Measurements from ENCODE around the gene SPNS1.

SPNS1 gene

GRCh38 chr16:29023279-29024277, 49.0 kb downstream of the SPNS1 start:
- Histone ChIP-seq H2AK5ac (ENCODE audit: low read depth, low read length) (no peak overlapping the region), H2BK12ac (ENCODE audit: low read length) (no peak overlapping the region), H3K9me3 (replicated peaks in 1 of 2; ENCODE audit: control insufficient read depth in 2 of 2, insufficient read depth in 1 of 2, low read depth in 1 of 2, low read length in 2 of 2) (no peaks in the 10 kb centered on the region), H3K4me2 (ENCODE audit: insufficient read depth, low read length, poor library complexity, severe bottlenecking) (no peak overlapping the region), H2BK15ac (ENCODE audit: low read length) (no peak overlapping the region), H2AFZ (ENCODE audit: low read length) (peak overlapping the region; percentile 48), H3K27me3 (ENCODE audit: control insufficient read depth in 3 of 3, insufficient read depth in 3 of 3, low read depth in 1 of 3, low read length in 3 of 3) (peaks cover 0 to 12% (median 0%) of the 10 kb centered on the region in 3 experiments), H2BK120ac (ENCODE audit: low read depth, low read length) (no peak overlapping the region), H3K14ac (ENCODE audit: low read length) (no peak overlapping the region), H3K36me3 (replicated peaks in 1 of 2; ENCODE audit: control insufficient read depth in 2 of 2, insufficient read depth in 2 of 2, low read length in 2 of 2) (no peaks in the 10 kb centered on the region), H4K8ac (ENCODE audit: low read depth, low read length) (no peak overlapping the region), H4K91ac (ENCODE audit: low read depth, low read length, poor library complexity) (no peak overlapping the region), H3K4me3 (ENCODE audit: low read length in 2 of 2) (no peak overlapping the region), H3K9ac (ENCODE audit: low read depth, low read length, poor library complexity) (no peak overlapping the region), H2BK5ac (ENCODE audit: low read length) (no peak overlapping the region), H3K27ac (replicated peaks; ENCODE audit: low read length) (no peak overlapping the region), H3K18ac (ENCODE audit: low read length) (no peak overlapping the region), H3K4me1 (ENCODE audit: control insufficient read depth in 2 of 2, insufficient read depth in 1 of 2, low read depth in 1 of 2, low read length in 2 of 2) (peaks cover 0 to 3% of the 10 kb centered on the region in 2 donors), H3K4ac (ENCODE audit: low read length) (no peak overlapping the region), H3K23ac (ENCODE audit: low read depth, low read length, poor library complexity) (no peak overlapping the region), H3K79me1 (ENCODE audit: low read depth, low read length) (no peaks in the 10 kb centered on the region)
- no peak for DNase-seq (ENCODE audit: low spot score)
- WGBS, 2 donors (ENCODE audit: extremely low coverage in 2 of 2, insufficient read length in 2 of 2, insufficient replicate concordance in 1 of 2), result no CpG with 5 or more reads among the region's 15 CpGs

- no peak overlapping the region for H3K27ac ChIP-seq (replicated peaks; ENCODE audit: low read length)
- H2BK120ac ChIP-seq (ENCODE audit: low read depth, low read length), result no peak overlapping the region
- H3K18ac ChIP-seq (ENCODE audit: low read length), result no peak overlapping the region
- H3K14ac ChIP-seq (ENCODE audit: low read length), result no peak overlapping the region
- no CpG with 5 or more reads among the region's 5 CpGs for WGBS, 2 donors (ENCODE audit: extremely low coverage in 2 of 2, insufficient read length in 2 of 2, insufficient replicate concordance in 1 of 2)
- H3K9me3 ChIP-seq (replicated peaks in 1 of 2; ENCODE audit: control insufficient read depth in 2 of 2, insufficient read depth in 1 of 2, low read depth in 1 of 2, low read length in 2 of 2), result no peaks in the 10 kb centered on the region
- H3K23ac ChIP-seq (ENCODE audit: low read depth, low read length, poor library complexity), result no peak overlapping the region
- H2BK5ac ChIP-seq (ENCODE audit: low read length), result no peak overlapping the region
- DNase-seq (ENCODE audit: low spot score), result no peak
- H4K91ac ChIP-seq (ENCODE audit: low read depth, low read length, poor library complexity), result no peak overlapping the region
- H3K4me3 ChIP-seq (ENCODE audit: low read length in 2 of 2), result no peak overlapping the region
- no peak overlapping the region for H4K8ac ChIP-seq (ENCODE audit: low read depth, low read length)
- H3K4me2 ChIP-seq (ENCODE audit: insufficient read depth, low read length, poor library complexity, severe bottlenecking), result no peak overlapping the region
- no peaks in the 10 kb centered on the region for H3K36me3 ChIP-seq (replicated peaks in 1 of 2; ENCODE audit: control insufficient read depth in 2 of 2, insufficient read depth in 2 of 2, low read length in 2 of 2)
- peaks cover 0 to 12% (median 0%) of the 10 kb centered on the region in 3 experiments for H3K27me3 ChIP-seq (ENCODE audit: control insufficient read depth in 3 of 3, insufficient read depth in 3 of 3, low read depth in 1 of 3, low read length in 3 of 3)
- H2BK12ac ChIP-seq (ENCODE audit: low read length), result no peak overlapping the region
- H3K4me1 ChIP-seq (ENCODE audit: control insufficient read depth in 2 of 2, insufficient read depth in 1 of 2, low read depth in 1 of 2, low read length in 2 of 2), result peaks cover 0 to 8% of the 10 kb centered on the region in 2 donors
- H3K79me1 ChIP-seq (ENCODE audit: low read depth, low read length), result no peaks in the 10 kb centered on the region
- no peak overlapping the region for H3K9ac ChIP-seq (ENCODE audit: low read depth, low read length, poor library complexity)
- H2AFZ ChIP-seq (ENCODE audit: low read length), result no peak overlapping the region
- H3K4ac ChIP-seq (ENCODE audit: low read length), result no peak overlapping the region
- peak overlapping the region; percentile 8 for H2AK5ac ChIP-seq (ENCODE audit: low read depth, low read length)
- H2BK15ac ChIP-seq (ENCODE audit: low read length), result no peak overlapping the region
Measured at GRCh38 chr16:29024278-29024677, 49.7 kb downstream of the SPNS1 start.

DNA sequence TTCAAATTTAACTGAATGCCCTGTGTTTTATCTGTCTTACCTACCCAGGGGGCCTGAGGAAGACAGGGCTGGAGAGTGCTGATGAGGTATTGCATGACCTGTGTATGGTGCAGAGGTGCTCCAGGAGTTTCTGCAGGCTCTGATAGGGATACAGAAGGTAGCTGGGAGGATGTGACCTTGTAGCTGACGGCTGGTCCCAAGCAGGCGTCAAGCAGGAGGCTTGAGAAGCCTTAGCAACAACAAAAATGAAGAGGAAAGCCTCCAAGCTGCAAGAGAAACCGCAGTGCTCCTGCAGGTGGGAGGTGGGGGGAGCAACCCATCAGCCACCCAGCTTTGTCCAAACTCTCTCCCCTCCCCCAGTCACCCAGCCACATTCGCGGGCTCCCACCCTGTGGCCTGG, 50.6 kb downstream of the SPNS1 start:
- Histone ChIP-seq H3K36me3 (replicated peaks in 1 of 2; ENCODE audit: control insufficient read depth in 2 of 2, insufficient read depth in 2 of 2, low read length in 2 of 2) (no peaks in the 10 kb centered on the region), H3K4me1 (ENCODE audit: control insufficient read depth in 2 of 2, insufficient read depth in 1 of 2, low read depth in 1 of 2, low read length in 2 of 2) (peaks cover 0 to 12% of the 10 kb centered on the region in 2 donors), H3K27me3 (ENCODE audit: control insufficient read depth in 3 of 3, insufficient read depth in 3 of 3, low read depth in 1 of 3, low read length in 3 of 3) (peaks cover 0 to 12% (median 0%) of the 10 kb centered on the region in 3 experiments), H2AK5ac (ENCODE audit: low read depth, low read length) (no peak overlapping the region), H2BK12ac (ENCODE audit: low read length) (no peak overlapping the region), H3K23ac (ENCODE audit: low read depth, low read length, poor library complexity) (no peak overlapping the region), H3K4me2 (ENCODE audit: insufficient read depth, low read length, poor library complexity, severe bottlenecking) (no peak overlapping the region), H4K91ac (ENCODE audit: low read depth, low read length, poor library complexity) (no peak overlapping the region), H2AFZ (ENCODE audit: low read length) (peak overlapping the region; percentile 19), H3K18ac (ENCODE audit: low read length) (no peak overlapping the region), H2BK15ac (ENCODE audit: low read length) (no peak overlapping the region), H2BK5ac (ENCODE audit: low read length) (no peak overlapping the region), H2BK120ac (ENCODE audit: low read depth, low read length) (no peak overlapping the region), H3K9ac (ENCODE audit: low read depth, low read length, poor library complexity) (no peak overlapping the region), H3K4ac (ENCODE audit: low read length) (no peak overlapping the region), H4K8ac (ENCODE audit: low read depth, low read length) (no peak overlapping the region), H3K14ac (ENCODE audit: low read length) (no peak overlapping the region), H3K79me1 (ENCODE audit: low read depth, low read length) (no peaks in the 10 kb centered on the region), H3K27ac (replicated peaks; ENCODE audit: low read length) (no peak overlapping the region), H3K4me3 (ENCODE audit: low read length in 2 of 2) (no peak overlapping the region), H3K9me3 (replicated peaks in 1 of 2; ENCODE audit: control insufficient read depth in 2 of 2, insufficient read depth in 1 of 2, low read depth in 1 of 2, low read length in 2 of 2) (no peaks in the 10 kb centered on the region)
- no peak for DNase-seq (ENCODE audit: low spot score)
- no CpG with 5 or more reads among the region's 5 CpGs for WGBS, 2 donors (ENCODE audit: extremely low coverage in 2 of 2, insufficient read length in 2 of 2, insufficient replicate concordance in 1 of 2)

DNA sequence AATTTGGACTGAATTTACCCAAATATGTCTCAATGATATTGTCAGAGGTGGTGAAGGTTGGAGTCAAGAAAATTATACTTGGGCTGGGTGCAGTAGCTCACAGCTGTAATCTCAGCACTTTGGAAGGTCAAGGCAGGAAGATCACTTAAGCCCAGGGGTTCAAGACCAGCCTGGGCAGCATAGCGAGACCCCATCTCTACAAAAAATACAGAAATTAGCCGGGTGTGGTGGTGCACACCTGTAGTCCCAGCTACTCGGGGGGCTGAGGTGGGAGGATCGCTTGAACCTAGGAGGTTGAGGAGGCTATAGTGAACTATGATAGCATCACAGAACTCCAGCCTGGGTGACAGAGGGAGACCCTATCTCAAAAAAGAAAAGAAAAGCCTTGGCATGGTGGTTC, 51.2 kb downstream of the SPNS1 start:
- H3K4me3 ChIP-seq (ENCODE audit: low read length in 2 of 2), result no peak overlapping the region
- no peak overlapping the region for H4K91ac ChIP-seq (ENCODE audit: low read depth, low read length, poor library complexity)
- no peak overlapping the region for H2BK12ac ChIP-seq (ENCODE audit: low read length)
- no peak overlapping the region for H3K23ac ChIP-seq (ENCODE audit: low read depth, low read length, poor library complexity)
- WGBS, 2 donors (ENCODE audit: extremely low coverage in 2 of 2, insufficient read length in 2 of 2, insufficient replicate concordance in 1 of 2), result no CpG with 5 or more reads among the region's 4 CpGs
- no peak overlapping the region for H2BK15ac ChIP-seq (ENCODE audit: low read length)
- H3K9me3 ChIP-seq (replicated peaks in 1 of 2; ENCODE audit: control insufficient read depth in 2 of 2, insufficient read depth in 1 of 2, low read depth in 1 of 2, low read length in 2 of 2), result no peaks in the 10 kb centered on the region
- no peaks in the 10 kb centered on the region for H3K36me3 ChIP-seq (replicated peaks in 1 of 2; ENCODE audit: control insufficient read depth in 2 of 2, insufficient read depth in 2 of 2, low read length in 2 of 2)
- H3K4me1 ChIP-seq (ENCODE audit: control insufficient read depth in 2 of 2, insufficient read depth in 1 of 2, low read depth in 1 of 2, low read length in 2 of 2), result peaks cover 0 to 12% of the 10 kb centered on the region in 2 donors
- no peak overlapping the region for H2AK5ac ChIP-seq (ENCODE audit: low read depth, low read length)
- H3K79me1 ChIP-seq (ENCODE audit: low read depth, low read length), result no peaks in the 10 kb centered on the region
- no peak overlapping the region for H3K4me2 ChIP-seq (ENCODE audit: insufficient read depth, low read length, poor library complexity, severe bottlenecking)
- H3K4ac ChIP-seq (ENCODE audit: low read length), result no peak overlapping the region
- DNase-seq (ENCODE audit: low spot score), result no peak
- peaks cover 0 to 11% (median 0%) of the 10 kb centered on the region in 3 experiments for H3K27me3 ChIP-seq (ENCODE audit: control insufficient read depth in 3 of 3, insufficient read depth in 3 of 3, low read depth in 1 of 3, low read length in 3 of 3)
- peak overlapping the region; percentile 19 for H2AFZ ChIP-seq (ENCODE audit: low read length)
- no peak overlapping the region for H4K8ac ChIP-seq (ENCODE audit: low read depth, low read length)
- H3K9ac ChIP-seq (ENCODE audit: low read depth, low read length, poor library complexity), result no peak overlapping the region
- H2BK5ac ChIP-seq (ENCODE audit: low read length), result no peak overlapping the region
- H3K14ac ChIP-seq (ENCODE audit: low read length), result no peak overlapping the region
- H2BK120ac ChIP-seq (ENCODE audit: low read depth, low read length), result no peak overlapping the region
- H3K18ac ChIP-seq (ENCODE audit: low read length), result no peak overlapping the region
- no peak overlapping the region for H3K27ac ChIP-seq (replicated peaks; ENCODE audit: low read length)

All from neuronal stem cell (in vitro differentiated cells).